ENCODE measurements around the gene CACNG7.

DNA sequence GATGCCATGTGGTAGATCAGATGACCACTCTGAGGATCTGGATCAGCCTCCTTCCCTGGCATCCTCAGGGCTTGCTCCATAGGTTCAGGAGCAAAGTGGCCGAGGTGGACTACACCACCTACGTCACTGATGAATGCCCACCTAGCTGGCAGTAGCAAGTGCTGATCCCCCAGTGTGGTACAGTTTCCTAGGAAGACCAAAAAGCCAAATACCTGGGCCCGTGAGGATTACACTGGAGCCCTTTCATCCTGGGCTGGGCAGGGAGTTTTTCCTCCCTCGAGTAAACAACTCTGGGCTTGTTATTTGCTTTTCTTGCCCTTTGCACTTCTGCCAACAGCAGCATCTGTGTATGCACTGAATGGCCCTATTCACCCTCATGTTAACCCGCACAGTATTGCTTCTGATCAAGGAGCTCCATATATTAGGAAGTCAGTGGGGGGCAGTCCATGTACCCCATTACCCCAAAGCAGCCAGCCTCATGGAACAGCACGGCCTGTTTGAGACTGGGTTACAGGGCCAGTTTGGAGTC is 44.7 kb upstream of the CACNG7 start:
- TF ChIP-seq, protein P1, sequence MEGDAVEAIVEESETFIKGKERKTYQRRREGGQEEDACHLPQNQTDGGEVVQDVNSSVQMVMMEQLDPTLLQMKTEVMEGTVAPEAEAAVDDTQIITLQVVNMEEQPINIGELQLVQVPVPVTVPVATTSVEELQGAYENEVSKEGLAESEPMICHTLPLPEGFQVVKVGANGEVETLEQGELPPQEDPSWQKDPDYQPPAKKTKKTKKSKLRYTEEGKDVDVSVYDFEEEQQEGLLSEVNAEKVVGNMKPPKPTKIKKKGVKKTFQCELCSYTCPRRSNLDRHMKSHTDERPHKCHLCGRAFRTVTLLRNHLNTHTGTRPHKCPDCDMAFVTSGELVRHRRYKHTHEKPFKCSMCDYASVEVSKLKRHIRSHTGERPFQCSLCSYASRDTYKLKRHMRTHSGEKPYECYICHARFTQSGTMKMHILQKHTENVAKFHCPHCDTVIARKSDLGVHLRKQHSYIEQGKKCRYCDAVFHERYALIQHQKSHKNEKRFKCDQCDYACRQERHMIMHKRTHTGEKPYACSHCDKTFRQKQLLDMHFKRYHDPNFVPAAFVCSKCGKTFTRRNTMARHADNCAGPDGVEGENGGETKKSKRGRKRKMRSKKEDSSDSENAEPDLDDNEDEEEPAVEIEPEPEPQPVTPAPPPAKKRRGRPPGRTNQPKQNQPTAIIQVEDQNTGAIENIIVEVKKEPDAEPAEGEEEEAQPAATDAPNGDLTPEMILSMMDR (conservative IDR thresholded peaks at IDR 0.05; ENCODE audit: low read depth, low read length): no peak
- TF ChIP-seq EZH2phosphoT487 (IDR thresholded peaks at IDR 0.05; ENCODE audit: borderline replicate concordance, low read length): no peak

Data from PC-3 (cell line).